A549 (cell line): ENCODE measurements around the gene STOX2. TPM values are rescaled to one million over a fixed set of nuclear protein-coding genes. Genes with fewer than 3 reads are reported as not detected.
A peak's percentile ranks its signal among the peaks of the same experiment; 100 is the strongest.

Source experiments
- ATAC-seq, 2 experiments: fragments of 200-7000 bp in 1 of 2; fragments of >200 bp in 1 of 2; cut with Nextera tagmentation in 1 of 2; cut with Tn5 transposase in 1 of 2; 3 replicates each; pipeline versions ENCODE4 v1.8.0 to v1.9.1; 2018 to 2020; ENCODE audit warnings: mild to moderate bottlenecking in 1 of 2, moderate library complexity in 1 of 2
- CTCF ChIA-PET: fragments of 300-600 bp; sonication (Branson Sonifier 250); formaldehyde crosslinking; extraction: SDS; loops from one replicate; lab custom pipeline; 2021; ENCODE audit warnings: antibody characterized with exemption, inconsistent platforms; lab: Yijun Ruan, JAX
- POLR2A ChIA-PET: fragments of 350-600 bp; formaldehyde crosslinking; extraction: SDS; loops from one replicate; lab custom pipeline; 2021; ENCODE audit warnings: antibody characterized with exemption, inconsistent platforms; lab: Yijun Ruan, JAX
- DNase-seq, 2 experiments: peaks; one replicate each; pipeline versions ENCODE4 v3.0.0 to v3.0.0-alpha.2; 2011 to 2016; ENCODE audit warnings: low read depth in 1 of 2, low spot score in 1 of 2
- FAIRE-seq: peaks from 2 replicates; lab custom pipeline; 2011; peaks lifted over from hg19 to GRCh38; lab: Jason Lieb, UNC
- H3K27ac ChIP-seq, 2 experiments: fragments of >200 bp; sonication (Bioruptor Twin); formaldehyde crosslinking; 3 replicates each; pipeline ENCODE4 v1.5.1; 2016 to 2017
- H3K4me1 ChIP-seq: fragments of >200 bp; sonication (Bioruptor Twin); formaldehyde crosslinking; 3 replicates; pipeline ENCODE4 v1.6.1; 2016
- H3K4me2 ChIP-seq: fragments of >200 bp; sonication (Bioruptor Twin); formaldehyde crosslinking; 3 replicates; pipeline ENCODE4 v1.6.1; 2016
- H3K4me3 ChIP-seq: fragments of >200 bp; sonication (Bioruptor Twin); formaldehyde crosslinking; 3 replicates; pipeline ENCODE4 v1.5.1; 2016
- H3K9me3 ChIP-seq: fragments of >200 bp; sonication (Bioruptor Twin); formaldehyde crosslinking; 3 replicates; pipeline ENCODE4 v1.6.1; 2016
- BHLHE40 ChIP-seq: IDR thresholded peaks from 2 replicates; pipeline ENCODE4 v1.6.1; 2012; ENCODE audit warnings: low read depth, low read length, inconsistent platforms
- CHD2 ChIP-seq: fragments of 150-350 bp; IDR thresholded peaks from 2 replicates; pipeline ENCODE4 v1.6.1; 2014; ENCODE audit warnings: low read length; ENCODE audit not compliant: partially characterized antibody
- CHD4 ChIP-seq: fragments of 200-600 bp; sonication (generic); IDR thresholded peaks from 2 replicates; pipeline ENCODE4 v1.6.1; 2016; ENCODE audit warnings: antibody characterized with exemption, mild to moderate bottlenecking, borderline replicate concordance
- EHF ChIP-seq: fragments of 250-450 bp; sonication (Bioruptor Pico); IDR thresholded peaks from 2 replicates; pipeline ENCODE4 v1.5.0; 2020; ENCODE audit warnings: mild to moderate bottlenecking
- EHMT2 ChIP-seq: fragments of 200-600 bp; sonication (generic); IDR thresholded peaks from 2 replicates; pipeline ENCODE4 v1.6.1; 2016; ENCODE audit warnings: antibody characterized with exemption, low read depth, mild to moderate bottlenecking, moderate library complexity
- EP300 ChIP-seq, 2 experiments: fragments of >200 bp; sonication (Bioruptor Twin); formaldehyde crosslinking; IDR thresholded peaks; 2 replicates in 1 of 2; 3 replicates in 1 of 2; pipeline ENCODE4 v1.6.1; 2016 to 2017
- FOSL2 ChIP-seq, 2 experiments: fragments of 450-650 bp in 1 of 2; fragments of >200 bp in 1 of 2; sonication (Bioruptor Twin) in 1 of 2; formaldehyde crosslinking; IDR thresholded peaks; 2 replicates each; pipeline versions ENCODE4 v1.5.0 to v1.6.1; 2016 to 2020; ENCODE audit warnings: mild to moderate bottlenecking in 1 of 2, moderate library complexity in 1 of 2
- FOXS1 ChIP-seq: fragments of 250-450 bp; sonication (Bioruptor Pico); IDR thresholded peaks from 2 replicates; pipeline ENCODE4 v1.5.0; 2020; ENCODE audit warnings: mild to moderate bottlenecking, moderate library complexity
- HEYL ChIP-seq: fragments of 250-450 bp; sonication (Bioruptor Pico); IDR thresholded peaks from 2 replicates; pipeline ENCODE4 v1.8.0; 2021; ENCODE audit warnings: mild to moderate bottlenecking, moderate library complexity
- HOXB13 ChIP-seq: fragments of 250-450 bp; sonication (Bioruptor Pico); IDR thresholded peaks from 2 replicates; pipeline ENCODE4 v1.5.0; 2020; ENCODE audit warnings: low read depth, mild to moderate bottlenecking, moderate library complexity
- MAZ ChIP-seq: fragments of 150-350 bp; IDR thresholded peaks from 2 replicates; pipeline ENCODE4 v1.6.1; 2014; ENCODE audit warnings: antibody characterized with exemption, low read depth, low read length, borderline replicate concordance
- NPAS2 ChIP-seq: fragments of 250-450 bp; sonication (Bioruptor Pico); IDR thresholded peaks from 2 replicates; pipeline ENCODE4 v1.8.0; 2022; ENCODE audit warnings: mild to moderate bottlenecking, moderate library complexity, borderline replicate concordance
- POLR2A ChIP-seq: IDR thresholded peaks from 2 replicates; pipeline ENCODE4 v1.6.1; 2012; ENCODE audit warnings: mild to moderate bottlenecking, low read length
- POLR2AphosphoS2 ChIP-seq: conservative IDR thresholded peaks from 2 replicates; pipeline ENCODE4 v1.6.1; 2012; ENCODE audit warnings: low read length, improper control_type of control experiment, inconsistent platforms
- RARB ChIP-seq: fragments of 250-450 bp; sonication (Bioruptor Pico); IDR thresholded peaks from 2 replicates; pipeline ENCODE4 v1.8.0; 2021; ENCODE audit warnings: mild to moderate bottlenecking, moderate library complexity
- RCOR1 ChIP-seq: fragments of 150-350 bp; IDR thresholded peaks from 2 replicates; pipeline ENCODE4 v1.6.1; 2014; ENCODE audit warnings: antibody characterized with exemption, low read length, low read depth
- RFX5 ChIP-seq: fragments of 450-650 bp; IDR thresholded peaks from 2 replicates; pipeline ENCODE4 v1.7.1; 2014; ENCODE audit warnings: antibody characterized with exemption, mild to moderate bottlenecking, moderate library complexity
- TP53 ChIP-seq: fragments of 250-450 bp; sonication (Bioruptor Pico); IDR thresholded peaks from 2 replicates; pipeline ENCODE4 v1.5.0; 2021; ENCODE audit warnings: mild to moderate bottlenecking, moderate library complexity
- ZC3H11A ChIP-seq: fragments of 450-650 bp; IDR thresholded peaks from 2 replicates; pipeline ENCODE4 v1.6.1; 2014; ENCODE audit warnings: antibody characterized with exemption, mild to moderate bottlenecking
- WGBS: methylation state at CpG from one replicate; pipeline ENCODE4 v1.1.6; 2017; ENCODE audit errors: missing lambda C conversion rate; 5-methylcytosine and 5-hydroxymethylcytosine counted together
- polyA plus RNA-seq, 4 experiments: library from polyadenylated mRNA; depleted of rRNA in 3 of 4; stranded (reverse); fragments of >200 nt; fragmentation: RNase III in 1 of 4; extraction: RNeasy Plus Mini Kit Qiagen cat#74134 plus additional on column Dnase treatment in 1 of 4; gene quantifications; 2 replicates in 3 of 4; 3 replicates in 1 of 4; pipeline ENCODE4 v1.2.3, GENCODE V29; 2011 to 2017
- TF ChIP-seq, protein P1 (sequence below): IDR thresholded peaks from 2 replicates; pipeline ENCODE4 v1.6.1; 2012

STOX2 gene
- polyA plus RNA-seq, 2 of the 4 experiments (the other 2 are of a cell fraction) = 2.7 to 5.2 TPM

GRCh38 chr4:184019667-184020623 is 114.8 kb downstream of the STOX2 start:
- 90% methylated on average over 26 of the region's 26 CpGs for WGBS

DNA sequence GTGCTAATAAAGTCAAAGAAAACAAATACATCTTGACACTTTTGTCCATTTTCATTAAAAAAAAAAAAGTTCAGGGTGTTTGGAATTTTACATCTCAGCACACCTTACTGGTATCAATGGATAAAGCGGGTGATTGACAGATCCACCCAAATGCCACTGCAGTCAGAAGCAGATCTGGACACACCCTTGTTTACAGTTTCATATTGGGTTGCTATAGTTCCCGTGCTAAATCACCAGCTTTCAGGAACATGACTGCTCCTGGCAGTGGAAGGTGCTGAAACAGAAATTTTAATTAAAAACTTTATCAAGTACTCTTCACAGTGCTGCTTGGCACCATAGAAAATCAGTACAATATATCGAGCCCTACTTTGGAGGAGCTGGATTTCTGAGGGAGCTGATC is 116.3 kb downstream of the STOX2 start:
- Histone ChIP-seq H3K27ac (no peak overlapping the region), H3K9me3 (no peaks in the 10 kb centered on the region), H3K4me1 (no peaks in the 10 kb centered on the region), H3K4me2 (no peak overlapping the region), H3K4me3 (no peak overlapping the region)
- CTCF ChIA-PET = no interaction called here
- WGBS = 61% methylated on average over 3 of the region's 3 CpGs
- POLR2A ChIA-PET = no interaction called here
- FAIRE-seq (no peak), DNase-seq (peak in 1 of 2 experiments; percentile 6), ATAC-seq (no peak)
- TF ChIP-seq BHLHE40 = no peak
- TF ChIP-seq EP300 (IDR thresholded peaks at IDR 0.05) = no peak

More at GRCh38 chr4:184019667-184020623, 114.8 kb downstream of the STOX2 start:
- no peak overlapping the region for H3K4me3 ChIP-seq
- no peak for ATAC-seq
- no peak overlapping the region for H3K4me2 ChIP-seq
- TF ChIP-seq RFX5 (no peak), EHMT2 (no peak), ZC3H11A (no peak), FOSL2 (IDR thresholded peaks at IDR 0.05) (no peak), FOSL2 (CRISPR knock-in tag; IDR thresholded peaks at IDR 0.05) (no peak), HEYL (no peak), RARB (CRISPR knock-in tag) (no peak), POLR2A (no peak)
- TF ChIP-seq, all 56 proteins: peak for 0
- no peak for FAIRE-seq
- POLR2A ChIA-PET = no interaction called here
- Histone ChIP-seq H3K27ac (no peak overlapping the region), H3K4me1 (no peaks in the 10 kb centered on the region), H3K9me3 (no peaks in the 10 kb centered on the region)
- no peak for DNase-seq
- CTCF ChIA-PET = no interaction called here

DNA sequence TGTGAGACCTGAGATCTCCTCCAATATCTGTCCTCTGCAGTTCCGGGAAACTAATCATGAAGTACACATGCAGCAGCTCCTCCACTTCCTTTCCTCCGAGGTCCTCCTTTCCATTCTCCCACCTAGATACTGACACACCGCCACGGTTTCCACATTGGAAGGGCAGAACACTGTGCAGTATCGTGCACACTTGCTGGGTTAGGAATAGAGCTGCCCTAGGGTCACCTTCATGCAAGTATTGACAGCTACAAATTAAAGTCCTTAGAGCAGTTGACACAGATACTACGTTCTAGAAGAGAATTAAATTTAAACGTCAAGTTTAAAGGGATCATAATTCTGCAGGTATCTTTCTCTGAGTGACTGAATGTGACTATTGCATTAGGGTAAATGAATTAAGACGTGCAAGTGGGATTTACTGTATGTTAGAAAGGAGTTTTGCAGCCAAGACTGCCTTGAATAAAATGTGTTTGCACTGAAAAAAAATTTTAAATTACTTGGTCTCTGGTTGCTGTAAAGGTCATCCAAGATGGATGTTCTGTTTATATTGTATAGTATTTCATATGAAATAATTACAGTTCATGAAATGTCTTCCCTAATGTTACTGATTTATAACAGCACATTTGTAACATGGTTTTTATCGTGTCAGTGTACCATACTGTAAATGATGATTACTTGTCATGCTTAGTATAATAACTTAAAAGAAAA is 117.7 kb downstream of the STOX2 start:
- Histone ChIP-seq H3K27ac (no peak overlapping the region), H3K4me2 (no peak overlapping the region), H3K9me3 (no peaks in the 10 kb centered on the region), H3K4me3 (no peak overlapping the region), H3K4me1 (no peaks in the 10 kb centered on the region)
- 72% methylated on average over 9 of the region's 9 CpGs for WGBS
- ATAC-seq (no peak), FAIRE-seq (no peak), DNase-seq (no peak)
- CTCF ChIA-PET = interaction anchor here (0.9 kb wide), 1 partner anchor 46 kb away, joined by 4 read pairs; no protein-coding TSS in a partner anchor
- TF ChIP-seq MAZ = no peak
- no peak for TF ChIP-seq CHD2
- no peak for TF ChIP-seq CHD4
- no peak for TF ChIP-seq EHF (CRISPR knock-in tag)
- TF ChIP-seq HOXB13 = no peak
- TF ChIP-seq, protein P1, sequence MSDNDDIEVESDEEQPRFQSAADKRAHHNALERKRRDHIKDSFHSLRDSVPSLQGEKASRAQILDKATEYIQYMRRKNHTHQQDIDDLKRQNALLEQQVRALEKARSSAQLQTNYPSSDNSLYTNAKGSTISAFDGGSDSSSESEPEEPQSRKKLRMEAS = no peak
- no peak for TF ChIP-seq RFX5
- TF ChIP-seq ZC3H11A = no peak
- no peak for TF ChIP-seq NPAS2
- no peak for TF ChIP-seq EP300 (IDR thresholded peaks at IDR 0.05)
- TF ChIP-seq FOXS1 (CRISPR knock-in tag) = no peak
- TF ChIP-seq TP53 = no peak
- no peak for TF ChIP-seq POLR2AphosphoS2
- no peak for TF ChIP-seq RCOR1
- POLR2A ChIA-PET = no interaction called here
